Measurements from ENCODE around the gene PLEKHB1.

Gene PLEKHB1

GRCh38 chr11:73632996-73633395 lies 13.4 kb upstream of the PLEKHB1 start:
- H3K4me2 ChIP-seq (ENCODE audit: low read length): no peak overlapping the region
- H3K27me3 ChIP-seq (ENCODE audit: control insufficient read depth, insufficient read depth, low read length): peaks cover 17% of the 10 kb centered on the region
- no peaks in the 10 kb centered on the region for H3K36me3 ChIP-seq (ENCODE audit: insufficient read depth, low read length)
- H3K9me3 ChIP-seq (replicated peaks; ENCODE audit: low read length): no peaks in the 10 kb centered on the region
- no peak overlapping the region for H3K9ac ChIP-seq (ENCODE audit: low read depth, low read length)
- H3K4me3 ChIP-seq (ENCODE audit: low read length): no peak overlapping the region
- no peaks in the 10 kb centered on the region for H3K4me1 ChIP-seq (ENCODE audit: control insufficient read depth, insufficient read depth, low read length)

GRCh38 chr11:73633999-73634398 lies 12.4 kb upstream of the PLEKHB1 start:
- Histone ChIP-seq H3K4me2 (ENCODE audit: low read length) (no peak overlapping the region), H3K9me3 (replicated peaks; ENCODE audit: low read length) (no peaks in the 10 kb centered on the region)

GRCh38 chr11:73635721-73636120 lies 10.7 kb upstream of the PLEKHB1 start:
- H3K27me3 ChIP-seq (ENCODE audit: control insufficient read depth, insufficient read depth, low read length): peaks cover 12% of the 10 kb centered on the region
- no peak overlapping the region for H3K4me3 ChIP-seq (ENCODE audit: low read length)
- no peaks in the 10 kb centered on the region for H3K9me3 ChIP-seq (replicated peaks; ENCODE audit: low read length)
- H3K9ac ChIP-seq (ENCODE audit: low read depth, low read length): no peak overlapping the region
- H3K36me3 ChIP-seq (ENCODE audit: insufficient read depth, low read length): no peaks in the 10 kb centered on the region
- no peak overlapping the region for H3K4me2 ChIP-seq (ENCODE audit: low read length)
- no peaks in the 10 kb centered on the region for H3K4me1 ChIP-seq (ENCODE audit: control insufficient read depth, insufficient read depth, low read length)

More at GRCh38 chr11:73633999-73634398, 12.4 kb upstream of the PLEKHB1 start:
- H3K4me1 ChIP-seq (ENCODE audit: control insufficient read depth, insufficient read depth, low read length): no peaks in the 10 kb centered on the region
- H3K4me3 ChIP-seq (ENCODE audit: low read length): no peak overlapping the region
- peaks cover 16% of the 10 kb centered on the region for H3K27me3 ChIP-seq (ENCODE audit: control insufficient read depth, insufficient read depth, low read length)
- H3K36me3 ChIP-seq (ENCODE audit: insufficient read depth, low read length): no peaks in the 10 kb centered on the region
- H3K9ac ChIP-seq (ENCODE audit: low read depth, low read length): no peak overlapping the region

- no peaks in the 10 kb centered on the region for H3K9me3 ChIP-seq (replicated peaks; ENCODE audit: low read length)
- H3K4me3 ChIP-seq (ENCODE audit: low read length): no peak overlapping the region
- H3K9ac ChIP-seq (ENCODE audit: low read depth, low read length): no peak overlapping the region
- H3K4me2 ChIP-seq (ENCODE audit: low read length): no peak overlapping the region
- H3K4me1 ChIP-seq (ENCODE audit: control insufficient read depth, insufficient read depth, low read length): no peaks in the 10 kb centered on the region
- no peaks in the 10 kb centered on the region for H3K36me3 ChIP-seq (ENCODE audit: insufficient read depth, low read length)
- H3K27me3 ChIP-seq (ENCODE audit: control insufficient read depth, insufficient read depth, low read length): peaks cover 12% of the 10 kb centered on the region
These were observed 10.1 kb upstream of the PLEKHB1 start for GRCh38 chr11:73636249-73636648.

GRCh38 chr11:73637012-73637411 lies 9.4 kb upstream of the PLEKHB1 start:
- H3K4me2 ChIP-seq (ENCODE audit: low read length): no peak overlapping the region

GRCh38 chr11:73640592-73640991 lies 5.8 kb upstream of the PLEKHB1 start:
- H3K4me2 ChIP-seq (ENCODE audit: low read length): no peak overlapping the region
- H3K36me3 ChIP-seq (ENCODE audit: insufficient read depth, low read length): no peaks in the 10 kb centered on the region
- no peaks in the 10 kb centered on the region for H3K9me3 ChIP-seq (replicated peaks; ENCODE audit: low read length)
- peaks cover 29% of the 10 kb centered on the region for H3K27me3 ChIP-seq (ENCODE audit: control insufficient read depth, insufficient read depth, low read length)
- H3K4me1 ChIP-seq (ENCODE audit: control insufficient read depth, insufficient read depth, low read length): no peaks in the 10 kb centered on the region
- no peak overlapping the region for H3K9ac ChIP-seq (ENCODE audit: low read depth, low read length)
- H3K4me3 ChIP-seq (ENCODE audit: low read length): no peak overlapping the region

More at GRCh38 chr11:73637012-73637411, 9.4 kb upstream of the PLEKHB1 start:
- no peak overlapping the region for H3K4me3 ChIP-seq (ENCODE audit: low read length)
- H3K4me1 ChIP-seq (ENCODE audit: control insufficient read depth, insufficient read depth, low read length): no peaks in the 10 kb centered on the region
- peaks cover 18% of the 10 kb centered on the region for H3K27me3 ChIP-seq (ENCODE audit: control insufficient read depth, insufficient read depth, low read length)
- no peaks in the 10 kb centered on the region for H3K36me3 ChIP-seq (ENCODE audit: insufficient read depth, low read length)
- no peaks in the 10 kb centered on the region for H3K9me3 ChIP-seq (replicated peaks; ENCODE audit: low read length)
- no peak overlapping the region for H3K9ac ChIP-seq (ENCODE audit: low read depth, low read length)

GRCh38 chr11:73641668-73642067 lies 4.7 kb upstream of the PLEKHB1 start:
- Histone ChIP-seq H3K4me2 (ENCODE audit: low read length) (no peak overlapping the region), H3K4me3 (ENCODE audit: low read length) (no peak overlapping the region), H3K9me3 (replicated peaks; ENCODE audit: low read length) (no peaks in the 10 kb centered on the region), H3K4me1 (ENCODE audit: control insufficient read depth, insufficient read depth, low read length) (no peaks in the 10 kb centered on the region), H3K27me3 (ENCODE audit: control insufficient read depth, insufficient read depth, low read length) (peaks cover 38% of the 10 kb centered on the region), H3K9ac (ENCODE audit: low read depth, low read length) (no peak overlapping the region), H3K36me3 (ENCODE audit: insufficient read depth, low read length) (no peaks in the 10 kb centered on the region)

- no peak overlapping the region for H3K4me2 ChIP-seq (ENCODE audit: low read length)
- H3K27me3 ChIP-seq (ENCODE audit: control insufficient read depth, insufficient read depth, low read length): peaks cover 47% of the 10 kb centered on the region
- no peaks in the 10 kb centered on the region for H3K4me1 ChIP-seq (ENCODE audit: control insufficient read depth, insufficient read depth, low read length)
- no peak overlapping the region for H3K9ac ChIP-seq (ENCODE audit: low read depth, low read length)
- no peaks in the 10 kb centered on the region for H3K9me3 ChIP-seq (replicated peaks; ENCODE audit: low read length)
- no peaks in the 10 kb centered on the region for H3K36me3 ChIP-seq (ENCODE audit: insufficient read depth, low read length)
- no peak overlapping the region for H3K4me3 ChIP-seq (ENCODE audit: low read length)
These were observed 1.0 kb upstream of the PLEKHB1 start for GRCh38 chr11:73645121-73645969.

- Histone ChIP-seq H3K4me1 (ENCODE audit: control insufficient read depth, insufficient read depth, low read length) (no peaks in the 10 kb centered on the region), H3K9ac (ENCODE audit: low read depth, low read length) (no peak overlapping the region)
These were observed 1.2 kb downstream of the PLEKHB1 start for GRCh38 chr11:73647459-73648100.

GRCh38 chr11:73648121-73648520 lies 1.7 kb downstream of the PLEKHB1 start:
- Histone ChIP-seq H3K4me3 (ENCODE audit: low read length) (no peak overlapping the region), H3K4me1 (ENCODE audit: control insufficient read depth, insufficient read depth, low read length) (no peaks in the 10 kb centered on the region), H3K4me2 (ENCODE audit: low read length) (no peak overlapping the region), H3K36me3 (ENCODE audit: insufficient read depth, low read length) (no peaks in the 10 kb centered on the region), H3K9me3 (replicated peaks; ENCODE audit: low read length) (no peaks in the 10 kb centered on the region), H3K9ac (ENCODE audit: low read depth, low read length) (no peak overlapping the region), H3K27me3 (ENCODE audit: control insufficient read depth, insufficient read depth, low read length) (peaks cover 36% of the 10 kb centered on the region)

More at GRCh38 chr11:73647459-73648100, 1.2 kb downstream of the PLEKHB1 start:
- H3K36me3 ChIP-seq (ENCODE audit: insufficient read depth, low read length): no peaks in the 10 kb centered on the region
- H3K27me3 ChIP-seq (ENCODE audit: control insufficient read depth, insufficient read depth, low read length): peaks cover 41% of the 10 kb centered on the region
- H3K9me3 ChIP-seq (replicated peaks; ENCODE audit: low read length): no peaks in the 10 kb centered on the region
- H3K4me2 ChIP-seq (ENCODE audit: low read length): peak overlapping the region; percentile 64
- peak overlapping the region; percentile 26 for H3K4me3 ChIP-seq (ENCODE audit: low read length)

GRCh38 chr11:73648571-73649046 lies 2.2 kb downstream of the PLEKHB1 start:
- Histone ChIP-seq H3K9me3 (replicated peaks; ENCODE audit: low read length) (no peaks in the 10 kb centered on the region), H3K36me3 (ENCODE audit: insufficient read depth, low read length) (no peaks in the 10 kb centered on the region), H3K9ac (ENCODE audit: low read depth, low read length) (no peak overlapping the region), H3K27me3 (ENCODE audit: control insufficient read depth, insufficient read depth, low read length) (peaks cover 36% of the 10 kb centered on the region), H3K4me1 (ENCODE audit: control insufficient read depth, insufficient read depth, low read length) (no peaks in the 10 kb centered on the region), H3K4me2 (ENCODE audit: low read length) (no peak overlapping the region), H3K4me3 (ENCODE audit: low read length) (no peak overlapping the region)

All from skeletal muscle satellite cell (primary cell).